ENCODE data around the gene TOM1L2. TPM values are rescaled to one million over a fixed set of nuclear protein-coding genes. Genes with fewer than 3 reads are reported as not detected.

The TOM1L2 gene
- total RNA-seq (2012; rRNA removed), result 23.3 and 34.4 TPM in 2 replicates
- polyA plus RNA-seq (2012; rRNA removed), result 51.7 and 54.3 TPM in 2 replicates
- polyA plus RNA-seq (2012; cell fraction: cytosol; rRNA removed), result 33.4 and 54.4 TPM in 2 replicates
- polyA plus RNA-seq (2012; cell fraction: nucleus; rRNA removed; ENCODE audit: low replicate concordance), result 144 and 187 TPM in 2 replicates
- percentile 81 among the genes with signal in this experiment for Bru-seq, nascent RNA
- BruChase-seq, experiment 1, labeled RNA remaining after a 6-hour chase, result percentile 89 among the genes with signal in this experiment
- BruChase-seq, experiment 2, labeled RNA remaining after a 2-hour chase, result percentile 85 among the genes with signal in this experiment
- long read RNA-seq, partial matches to known transcripts, result 1 of 45 reads
- long read RNA-seq, other reads (novel, unspliced or antisense), result 43 of 45 reads

GRCh38 chr17:17972126-17972951 is at the start of gene TOM1L2, which contains the start of gene DRC3:
TOM1L2 (minus strand) TSS chr17:17972400; CDS start chr17:17972313, 87 bp downstream.
DRC3 (plus strand) TSS chr17:17972862; CDS start chr17:17977599, 4,737 bp downstream.
- Histone ChIP-seq H4K20me1 (ENCODE audit: insufficient read depth, low read length) (peaks cover 17% of the 10 kb centered on the region; the same call in 1 of the 2 replicates), H2AFZ (replicated peaks; ENCODE audit: low read length, poor library complexity) (peak within 1 kb of the TSS; percentile 96), H2AK9ac (replicated peaks; ENCODE audit: low read depth, low read length, poor library complexity) (peak within 1 kb of the TSS; percentile 92), H3K23ac (ENCODE audit: low read depth, low read length) (peak within 1 kb of the TSS; percentile 92), H3K4ac (ENCODE audit: low read depth, low read length) (peak within 1 kb of the TSS; percentile 24), H3K18ac (ENCODE audit: low read depth, low read length) (no peak within 1 kb of the TSS), H4K5ac (ENCODE audit: low read depth, low read length) (no peak within 1 kb of the TSS), H2BK15ac (ENCODE audit: low read depth, low read length) (no peak within 1 kb of the TSS; the same call in 2 of the 3 replicates), H3K27me3 (ENCODE audit: control insufficient read depth, insufficient read depth, low read length) (no peaks in the 10 kb centered on the region), H3K79me1 (ENCODE audit: low read depth in 1 of 2, low read length in 2 of 2) (peaks cover 10 to 41% of the 10 kb centered on the region in 2 experiments), H2AK5ac (ENCODE audit: low read depth, low read length) (peak within 1 kb of the TSS; percentile 64; the same call in 1 of the 2 replicates), H3K9me3 (ENCODE audit: control insufficient read depth, insufficient read depth, low read length) (no peaks in the 10 kb centered on the region), H3K4me1 (ENCODE audit: control insufficient read depth, insufficient read depth, low read length) (peaks cover 9% of the 10 kb centered on the region), H2BK5ac (ENCODE audit: low read depth, low read length, poor library complexity, severe bottlenecking) (peak within 1 kb of the TSS; percentile 20), H4K8ac (ENCODE audit: low read depth in 2 of 2, low read length in 2 of 2) (peak within 1 kb of the TSS in 1 of 2 experiments; percentile 28; a peak in 1 of 4 replicates), H3K4me3 (ENCODE audit: insufficient read depth, low read depth, low read length) (peak within 1 kb of the TSS; percentile 66), H3K9me1 (ENCODE audit: insufficient read depth, low read length) (peaks cover 8% of the 10 kb centered on the region; the same call in 1 of the 2 replicates), H4K91ac (ENCODE audit: insufficient read depth, low read depth, low read length) (peak within 1 kb of the TSS; percentile 29), H3K4me2 (ENCODE audit: low read depth, low read length) (peak within 1 kb of the TSS; percentile 87), H3K36me3 (ENCODE audit: control insufficient read depth, insufficient read depth, low read length) (no peaks in the 10 kb centered on the region), H2BK120ac (ENCODE audit: low read depth, low read length) (no peak within 1 kb of the TSS), H2BK20ac (ENCODE audit: low read depth, low read length) (no peak within 1 kb of the TSS), H3K14ac (replicated peaks; ENCODE audit: low read depth, low read length) (peak within 1 kb of the TSS; percentile 36; the same call in 1 of the 2 replicates), H3K27ac (ENCODE audit: insufficient read depth, low read length) (peak within 1 kb of the TSS; percentile 36), H3K56ac (ENCODE audit: extremely low read depth, insufficient read depth, low read length) (no peak within 1 kb of the TSS), H3K9ac (ENCODE audit: low read depth, low read length) (peak within 1 kb of the TSS; percentile 26)
- CTCF ChIA-PET, result interaction anchor here (0.7 to 1.1 kb wide), 4 partner anchors 13 to 58 kb away, joined by 3 to 5 read pairs (median 3); no protein-coding TSS in a partner anchor
- ATAC-seq (ENCODE audit: low read depth) (peak; percentile 96), DNase-seq (peak; percentile 100)
- in situ Hi-C loops (cut with MboI; ENCODE audit: low sequenced_read_pairs) (no loop called here), dilution Hi-C loops (cut with HindIII; ENCODE audit: low sequenced_read_pairs, unreplicated experiment) (no loop called here), intact Hi-C loops (cut with micrococcal nuclease) (loop anchor here (1.0 to 5.0 kb wide), 3 partner anchors 50 to 81 kb away; no protein-coding TSS in a partner anchor)
- 0% methylated on average over 21 of the region's 59 CpGs; no CpG with 5 or more reads in 1 of the 2 experiments for WGBS, 2 experiments (ENCODE audit: extremely low coverage in 2 of 2, insufficient read length in 1 of 2)
- POLR2A ChIA-PET (ENCODE audit: unreplicated experiment), result interaction anchor here (0.6 to 0.7 kb wide), 2 partner anchors 39 to 51 kb away, joined by 4 to 6 read pairs; no protein-coding TSS in a partner anchor
- no TSS peak for BruUV-seq (replicated peaks)
- TF ChIP-seq NFE2L2 (IDR thresholded peaks at IDR 0.05; ENCODE audit: low read depth, low read length) (no peak), CEBPB (IDR thresholded peaks at IDR 0.05; ENCODE audit: low read depth, low read length) (peak; percentile 84; the same call in 1 of the 2 replicates), MAZ (IDR thresholded peaks at IDR 0.05; ENCODE audit: borderline replicate concordance, low read depth, low read length) (peak; percentile 98), BHLHE40 (IDR thresholded peaks at IDR 0.05; ENCODE audit: low read depth, low read length) (peak; percentile 92), RFX5 (IDR thresholded peaks at IDR 0.05; ENCODE audit: low read depth, low read length) (peak; percentile 48; the same call in 1 of the 2 replicates), POLR2A (IDR thresholded peaks at IDR 0.05; ENCODE audit: low read depth, low read length) (peak; percentile 82), CHD1 (IDR thresholded peaks at IDR 0.05; ENCODE audit: low read depth, low read length) (no peak), MXI1 (IDR thresholded peaks at IDR 0.05; ENCODE audit: borderline replicate concordance, low read depth, low read length) (peak; percentile 98), MAFK (IDR thresholded peaks at IDR 0.05; ENCODE audit: low read depth, low read length) (no peak), SMC3 (IDR thresholded peaks at IDR 0.05; ENCODE audit: low read depth, low read length) (no peak), ELK1 (IDR thresholded peaks at IDR 0.05; ENCODE audit: borderline replicate concordance, low read depth, low read length) (no peak), CTCF (conservative IDR thresholded peaks at IDR 0.05; ENCODE audit: low read depth, low read length) (no peak)

Data from IMR-90 (cell line).